Gastroesophageal sphincter (tissue), 4 donors: ENCODE measurements around the gene AQP7. TPM values are rescaled to one million over a fixed set of nuclear protein-coding genes. Genes with fewer than 3 reads are reported as not detected.

Experiments
- ATAC-seq: fragments of 150-250 bp; one replicate; pipeline ENCODE4 v1.9.1; 2016; ENCODE audit warnings: mild to moderate bottlenecking, moderate library complexity
- H3K27ac ChIP-seq, 4 donors: fragments of 200-600 bp; sonication (generic) in 3 of 4; 1 replicate in 3 of 4; 2 replicates in 1 of 4; pipeline ENCODE4 v1.5.1; 2016 to 2019
- H3K27me3 ChIP-seq: fragments of 200-600 bp; sonication (generic); one replicate; pipeline ENCODE4 v1.5.1; 2019
- H3K36me3 ChIP-seq, 2 donors: fragments of 200-600 bp; sonication (generic); one replicate each; pipeline ENCODE4 v1.5.1; 2019; ENCODE audit warnings: control low read depth in 1 of 2
- H3K4me1 ChIP-seq, 3 donors: fragments of 200-600 bp; sonication (generic); 1 replicate in 2 of 3; 2 replicates in 1 of 3; pipeline ENCODE4 v1.5.1; 2016 to 2019; ENCODE audit warnings: control low read depth in 2 of 3
- H3K4me3 ChIP-seq, 2 donors: fragments of 200-600 bp; sonication (generic); one replicate each; pipeline ENCODE4 v1.5.1; 2019; ENCODE audit warnings: mild to moderate bottlenecking in 1 of 2, moderate library complexity in 1 of 2
- H3K9me3 ChIP-seq, 3 donors: fragments of 200-600 bp; sonication (generic); one replicate each; pipeline ENCODE4 v1.5.1; 2017 to 2019; ENCODE audit warnings: control low read depth in 2 of 3
- CTCF ChIP-seq, 4 experiments: fragments of 200-600 bp in 2 of 4; fragments of 450-650 bp in 2 of 4; sonication (generic) in 1 of 4; IDR thresholded peaks; one replicate each; pipeline ENCODE4 v1.5.1; 2017 to 2019; ENCODE audit warnings: antibody characterized with exemption in 4 of 4, mild to moderate bottlenecking in 2 of 4, moderate library complexity in 2 of 4
- EP300 ChIP-seq: sonication (generic); formaldehyde crosslinking; IDR thresholded peaks from one replicate; pipeline ENCODE4 v1.6.1; 2017; ENCODE audit warnings: antibody characterized with exemption, mild to moderate bottlenecking
- POLR2A ChIP-seq, 2 donors: fragments of 450-650 bp; IDR thresholded peaks; one replicate each; pipeline ENCODE4 v1.6.1; 2017; ENCODE audit warnings: antibody characterized with exemption in 2 of 2, mild to moderate bottlenecking in 2 of 2, moderate library complexity in 1 of 2
- POLR2AphosphoS5 ChIP-seq: sonication (generic); formaldehyde crosslinking; IDR thresholded peaks from one replicate; pipeline ENCODE4 v1.6.1; 2017; ENCODE audit warnings: antibody characterized with exemption
- WGBS, 2 donors: methylation state at CpG; one replicate each; pipeline ENCODE4 v1.1.5; 2018; ENCODE audit warnings: low coverage in 1 of 2; 5-methylcytosine and 5-hydroxymethylcytosine counted together
- total RNA-seq, 4 donors: library from RNA; depleted of rRNA; stranded (reverse); fragments of >200 nt; gene quantifications; one replicate each; pipeline ENCODE4 v1.1.0, GENCODE V29; 2016

The AQP7 gene
- total RNA-seq, 4 donors from 2014 or later = 1.2 to 2.0 (median 1.6) TPM

GRCh38 chr9:33437898-33438297, 35.5 kb upstream of the AQP7 start:
- peaks cover 0 to 15% of the 10 kb centered on the region in 2 donors for H3K36me3 ChIP-seq
- H3K4me1 ChIP-seq = no peaks in the 10 kb centered on the region
- 100% methylated on average over 1 of the region's 1 CpG for WGBS, 2 donors
- no peak overlapping the region for H3K4me3 ChIP-seq
- H3K27ac ChIP-seq = no peak overlapping the region
- no peaks in the 10 kb centered on the region for H3K9me3 ChIP-seq
- ATAC-seq = no peak
- peaks cover 18% of the 10 kb centered on the region for H3K27me3 ChIP-seq
- TF ChIP-seq CTCF (IDR thresholded peaks at IDR 0.05) = no peak
- no peak for TF ChIP-seq POLR2AphosphoS5
- TF ChIP-seq EP300 = no peak
- no peak for TF ChIP-seq POLR2A (IDR thresholded peaks at IDR 0.05)

GRCh38 chr9:33437205-33437604, 34.8 kb upstream of the AQP7 start:
- H3K4me3 ChIP-seq = no peak overlapping the region
- no peaks in the 10 kb centered on the region for H3K4me1 ChIP-seq
- no peaks in the 10 kb centered on the region for H3K9me3 ChIP-seq
- 10 to 50% methylated on average over 1 to 2 of the region's 2 CpGs for WGBS, 2 donors
- TF ChIP-seq EP300 = no peak
- no peak for TF ChIP-seq CTCF (IDR thresholded peaks at IDR 0.05)
- TF ChIP-seq POLR2A (IDR thresholded peaks at IDR 0.05) = no peak
- TF ChIP-seq POLR2AphosphoS5 = no peak
- ATAC-seq = no peak
- peaks cover 18% of the 10 kb centered on the region for H3K27me3 ChIP-seq
- H3K27ac ChIP-seq = no peak overlapping the region
- H3K36me3 ChIP-seq = peaks cover 0 to 8% of the 10 kb centered on the region in 2 donors

- Histone ChIP-seq H3K27me3 (peaks cover 18% of the 10 kb centered on the region), H3K9me3 (no peaks in the 10 kb centered on the region), H3K4me1 (no peaks in the 10 kb centered on the region), H3K27ac (no peak overlapping the region), H3K36me3 (peaks cover 0 to under 1% of the 10 kb centered on the region in 2 donors), H3K4me3 (no peak overlapping the region)
- WGBS, 2 donors = 40% methylated on average over 3 of the region's 8 CpGs; no CpG with 5 or more reads in 1 of the 2 donors
- ATAC-seq = no peak
- TF ChIP-seq EP300 = no peak
- no peak for TF ChIP-seq CTCF (IDR thresholded peaks at IDR 0.05)
- TF ChIP-seq POLR2A (IDR thresholded peaks at IDR 0.05) = no peak
- TF ChIP-seq POLR2AphosphoS5 = no peak
These were observed 34.1 kb upstream of the AQP7 start for GRCh38 chr9:33436445-33436844.

DNA sequence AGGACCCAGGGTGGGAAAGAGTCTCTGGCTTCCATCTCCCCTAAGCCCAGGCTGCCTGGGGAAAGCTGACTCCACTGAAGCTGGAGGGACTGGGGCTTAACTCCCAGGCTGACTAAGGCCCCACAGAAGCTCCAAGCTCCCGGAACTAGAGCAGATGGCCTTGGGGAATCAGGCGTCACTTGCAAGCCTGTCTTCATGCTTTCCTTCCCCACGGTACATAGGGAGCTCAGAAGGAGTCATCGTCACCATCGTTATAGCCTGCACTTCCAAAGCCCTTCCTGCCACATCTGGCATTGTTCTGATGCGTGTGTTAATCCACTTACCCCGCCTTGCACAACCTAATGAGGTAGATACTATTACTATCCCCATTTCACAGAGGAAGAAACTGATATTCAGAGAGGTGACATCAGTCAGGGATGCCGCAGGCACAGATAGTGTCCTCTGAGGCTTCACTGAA, 33.5 kb upstream of the AQP7 start:
- H3K9me3 ChIP-seq = no peaks in the 10 kb centered on the region
- no peak overlapping the region for H3K27ac ChIP-seq
- no peaks in the 10 kb centered on the region for H3K36me3 ChIP-seq
- H3K27me3 ChIP-seq = peaks cover 18% of the 10 kb centered on the region
- no peak for ATAC-seq
- 84% methylated on average over 6 of the region's 8 CpGs; no CpG with 5 or more reads in 1 of the 2 donors for WGBS, 2 donors
- no peaks in the 10 kb centered on the region for H3K4me1 ChIP-seq
- H3K4me3 ChIP-seq = no peak overlapping the region
- no peak for TF ChIP-seq EP300

GRCh38 chr9:33434317-33435105, 32.1 kb upstream of the AQP7 start:
- ATAC-seq = no peak
- no peaks in the 10 kb centered on the region for H3K9me3 ChIP-seq
- peaks cover 18% of the 10 kb centered on the region for H3K27me3 ChIP-seq
- H3K27ac ChIP-seq = no peak overlapping the region
- H3K4me3 ChIP-seq = no peak overlapping the region
- H3K4me1 ChIP-seq = no peaks in the 10 kb centered on the region
- no peaks in the 10 kb centered on the region for H3K36me3 ChIP-seq
- 89 to 100% methylated on average over 2 to 3 of the region's 16 CpGs for WGBS, 2 donors
- TF ChIP-seq EP300 = no peak
- TF ChIP-seq POLR2AphosphoS5 = no peak
- TF ChIP-seq CTCF (IDR thresholded peaks at IDR 0.05) = no peak
- no peak for TF ChIP-seq POLR2A (IDR thresholded peaks at IDR 0.05)
